HuH-7.5 (cell line): Measurements from ENCODE around the gene ACKR2.

Experiments
- DNase-seq: peaks from one replicate; pipeline ENCODE4 v3.0.0; 2011; ENCODE audit warnings: low spot score

ACKR2 gene, protein sequence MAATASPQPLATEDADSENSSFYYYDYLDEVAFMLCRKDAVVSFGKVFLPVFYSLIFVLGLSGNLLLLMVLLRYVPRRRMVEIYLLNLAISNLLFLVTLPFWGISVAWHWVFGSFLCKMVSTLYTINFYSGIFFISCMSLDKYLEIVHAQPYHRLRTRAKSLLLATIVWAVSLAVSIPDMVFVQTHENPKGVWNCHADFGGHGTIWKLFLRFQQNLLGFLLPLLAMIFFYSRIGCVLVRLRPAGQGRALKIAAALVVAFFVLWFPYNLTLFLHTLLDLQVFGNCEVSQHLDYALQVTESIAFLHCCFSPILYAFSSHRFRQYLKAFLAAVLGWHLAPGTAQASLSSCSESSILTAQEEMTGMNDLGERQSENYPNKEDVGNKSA

DNA sequence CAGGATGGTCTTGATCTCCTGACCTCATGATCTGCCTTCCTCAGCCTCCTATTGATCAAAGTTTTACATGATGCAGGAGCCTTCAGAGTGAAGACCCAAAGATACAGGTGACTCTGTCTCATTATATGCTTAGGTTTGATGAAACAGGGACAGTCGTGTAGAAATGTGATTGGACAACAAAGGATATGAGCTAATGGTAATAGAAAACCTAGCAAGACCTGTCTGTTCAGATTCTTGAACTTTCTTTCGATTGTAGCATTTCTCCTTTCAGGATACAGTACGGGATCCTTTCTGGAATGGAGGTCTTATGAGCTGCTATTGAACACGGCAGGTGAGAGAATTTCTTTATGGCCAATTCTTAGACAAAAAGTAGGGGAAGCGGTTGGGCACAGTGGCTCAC, at the start of gene ACKR2:
Gene ACKR2, plus strand, starts transcription at position 244 of the 400 bp plus-strand sequence. CDS start 55,058 bp downstream, outside the sequence.
- no peak for DNase-seq

DNA sequence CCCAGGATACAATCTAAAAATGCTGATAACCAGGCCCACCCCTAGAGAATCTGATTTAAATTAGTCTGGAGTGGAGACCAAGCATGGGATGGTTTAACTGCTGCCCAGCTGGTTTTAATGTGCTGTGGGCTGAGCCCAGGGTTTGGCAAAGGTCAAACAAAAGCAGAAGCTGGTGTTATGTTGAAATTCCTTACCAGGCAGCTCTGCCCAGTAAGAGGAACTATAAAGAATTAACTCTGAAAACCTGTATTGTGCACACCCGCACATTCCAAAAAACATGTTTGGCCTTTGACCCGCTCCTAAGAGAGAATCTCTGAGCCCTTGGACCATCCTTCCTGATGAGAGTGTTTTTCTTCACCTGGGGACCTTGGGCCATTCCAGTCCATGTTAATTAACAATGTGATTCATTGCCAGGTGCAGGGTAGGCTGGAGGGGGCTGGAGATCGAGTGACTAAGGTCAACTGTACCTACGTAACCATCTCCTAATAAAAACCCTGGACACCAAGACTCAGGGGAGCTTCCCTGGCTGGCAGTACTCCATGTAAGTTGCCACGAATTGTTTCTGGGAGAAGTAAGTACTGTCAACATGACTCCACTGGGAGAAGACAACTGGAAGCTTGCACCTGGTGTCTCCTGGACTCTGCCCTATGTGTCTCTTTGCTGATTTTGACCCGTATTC, 47.1 kb upstream of the ACKR2 start:
- no peak for DNase-seq

DNA sequence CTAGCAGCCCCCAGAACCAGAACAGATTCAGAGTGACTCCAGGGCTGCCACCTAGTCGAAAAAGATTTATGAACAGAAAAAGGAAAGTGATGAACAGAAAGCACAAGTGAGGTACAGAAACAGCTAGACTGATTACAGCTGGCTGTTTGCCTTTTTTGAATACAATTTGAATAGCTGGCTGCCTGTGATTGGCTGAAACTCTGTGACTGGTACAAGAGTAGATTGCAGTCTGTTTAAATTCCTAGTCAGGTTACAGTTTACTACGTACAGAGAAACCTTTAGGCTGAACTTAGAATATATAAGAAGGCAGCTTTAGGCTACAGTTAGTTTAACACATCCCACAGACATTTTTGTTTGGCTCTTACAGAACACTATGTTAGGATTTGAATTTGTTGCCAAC, 46.2 kb upstream of the ACKR2 start:
- DNase-seq: no peak

DNA sequence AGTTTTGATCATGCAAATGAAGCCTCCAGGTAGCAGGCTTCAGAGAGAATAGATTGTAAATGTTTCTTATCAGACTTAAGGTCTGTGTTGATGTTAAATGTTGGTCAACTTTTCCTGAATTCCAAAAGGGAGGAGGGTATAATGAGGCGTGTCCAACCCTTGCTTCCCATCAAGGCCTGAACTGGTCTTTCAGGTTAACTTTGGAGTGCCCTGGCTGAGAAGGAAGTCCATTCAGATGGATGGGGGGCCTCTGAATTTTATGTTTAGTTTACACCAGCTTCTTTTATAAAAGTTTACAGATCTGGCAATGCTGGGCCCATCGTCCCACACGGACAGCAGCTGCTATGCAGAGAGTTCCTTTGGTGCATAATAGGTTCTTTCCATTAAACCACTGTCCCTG, 45.1 kb upstream of the ACKR2 start:
- DNase-seq: no peak

DNA sequence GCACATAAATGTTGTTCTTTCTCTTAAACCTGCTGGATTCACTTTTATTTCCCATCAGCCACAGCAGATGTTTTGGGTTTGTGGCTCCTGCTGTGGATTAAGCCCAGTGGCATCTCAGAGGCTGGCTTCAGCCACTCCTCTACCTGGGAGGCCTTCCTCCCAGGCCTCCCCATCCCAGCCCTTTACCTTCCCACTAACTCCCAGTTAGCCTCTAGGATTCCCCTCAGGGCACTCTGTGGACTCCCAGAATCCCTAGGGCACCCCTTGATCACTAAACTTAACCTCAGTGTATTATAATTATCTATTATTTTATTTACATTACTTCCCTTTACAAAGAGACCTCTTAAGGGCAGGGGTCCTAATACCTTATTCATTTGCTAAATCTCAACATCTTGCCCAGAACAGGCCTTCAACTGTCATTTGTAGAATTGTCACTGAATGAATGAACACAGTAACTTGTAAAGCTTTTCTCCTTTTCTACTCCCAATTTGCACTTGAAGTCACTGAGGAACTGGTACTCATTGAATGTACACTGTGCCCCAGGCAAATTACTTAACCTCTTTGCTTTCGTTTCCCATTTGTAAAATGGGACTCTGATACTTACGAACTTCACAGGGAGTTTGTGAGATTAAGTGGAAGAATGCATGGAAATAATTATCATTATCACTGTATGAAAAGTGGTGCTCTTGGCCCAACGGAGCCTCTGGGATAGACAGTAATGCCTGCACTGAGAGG, 44.5 kb upstream of the ACKR2 start:
- no peak for DNase-seq

DNA sequence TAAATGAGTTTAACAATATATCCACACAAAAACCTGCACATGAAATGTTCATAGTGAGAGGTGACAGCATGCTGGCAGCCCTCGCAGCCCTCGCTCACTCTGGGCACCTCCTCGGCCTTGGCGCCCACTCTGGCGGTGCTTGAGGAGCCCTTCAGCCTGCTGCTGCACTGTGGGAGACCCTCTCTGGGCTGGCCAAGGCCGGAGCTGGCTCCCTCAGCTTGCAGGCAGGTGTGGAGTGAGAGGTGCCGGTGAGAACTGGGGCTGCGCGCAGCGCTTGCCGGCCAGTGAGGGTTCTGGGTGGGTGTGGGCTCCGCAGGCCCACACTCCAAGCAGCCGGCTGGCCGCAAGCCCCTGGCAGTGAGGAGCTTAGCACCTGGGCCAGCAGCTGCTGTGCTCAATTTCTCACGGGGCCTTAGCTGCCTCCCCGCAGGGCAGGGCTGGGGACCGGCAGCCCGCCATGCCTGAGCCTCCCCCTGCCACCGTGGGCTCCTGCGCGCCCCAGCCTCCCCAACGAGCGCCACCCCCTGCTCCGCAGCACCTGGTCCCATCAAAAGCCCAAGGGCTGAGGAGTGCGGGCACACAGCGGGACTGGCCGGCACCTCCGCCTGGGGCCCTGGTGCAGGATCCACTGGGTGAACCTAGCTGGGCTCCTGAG, 39.6 kb upstream of the ACKR2 start:
- DNase-seq: no peak

DNA sequence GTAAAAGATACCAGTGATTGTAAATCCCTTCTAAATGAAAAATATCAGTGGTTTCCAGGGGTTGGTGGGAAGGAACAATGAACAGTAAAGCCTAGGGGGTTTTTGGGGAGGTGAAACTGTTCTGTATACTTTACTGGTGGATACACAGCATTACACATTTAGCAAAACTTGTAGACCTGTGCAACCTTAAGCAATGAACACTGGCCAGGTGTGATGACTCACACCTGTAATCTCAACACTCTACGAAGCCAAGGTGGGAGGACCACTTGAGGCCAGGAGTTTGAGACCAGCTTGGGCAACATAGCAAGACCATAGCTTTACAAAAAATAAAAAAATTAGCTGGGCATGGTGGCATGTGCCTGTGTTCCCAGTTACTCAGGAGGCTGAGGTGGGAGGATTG, 38.0 kb upstream of the ACKR2 start:
- DNase-seq: no peak

DNA sequence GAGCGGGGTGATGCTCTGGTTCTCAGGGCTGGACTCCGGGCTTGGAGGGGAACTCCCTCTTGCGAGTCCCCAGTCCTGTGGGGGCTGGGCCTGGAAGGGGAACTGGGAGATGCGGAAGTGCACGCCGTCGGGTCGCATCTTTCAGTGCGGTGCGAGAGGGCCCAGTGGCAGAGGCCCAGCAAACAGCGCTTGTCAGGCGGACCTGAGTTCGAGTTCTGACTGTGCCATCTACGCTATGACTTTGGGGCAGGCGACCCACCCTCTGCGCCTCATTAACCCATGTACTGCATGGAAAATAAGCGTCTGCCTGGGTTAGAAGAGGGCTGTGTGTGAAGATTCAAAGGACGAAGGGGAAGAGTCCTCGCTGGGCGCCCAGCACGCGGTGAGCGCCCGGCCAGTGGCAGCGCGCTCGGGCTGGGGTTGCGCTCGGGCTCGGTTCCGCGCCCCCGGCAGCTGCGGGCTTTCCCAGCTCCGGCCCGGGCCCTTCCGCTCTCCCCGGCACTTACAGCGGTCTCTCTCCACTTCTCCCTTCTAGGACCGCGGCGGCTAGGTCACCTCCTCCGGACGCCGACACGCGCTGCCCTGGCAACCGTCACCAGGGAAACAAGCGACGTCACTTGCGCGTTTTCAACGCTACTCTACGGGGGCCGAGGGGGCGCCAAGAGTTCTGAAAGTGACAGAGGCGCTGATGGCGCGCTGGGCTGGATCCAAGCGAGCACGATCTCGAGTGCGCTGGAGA, 36.4 kb upstream of the ACKR2 start, which contains the start of gene CCDC13:
Gene CCDC13, minus strand, starts transcription at position 584 of the 739 bp plus-strand sequence. CDS start 14,908 bp downstream, outside the sequence.
- peak; percentile 50 for DNase-seq

DNA sequence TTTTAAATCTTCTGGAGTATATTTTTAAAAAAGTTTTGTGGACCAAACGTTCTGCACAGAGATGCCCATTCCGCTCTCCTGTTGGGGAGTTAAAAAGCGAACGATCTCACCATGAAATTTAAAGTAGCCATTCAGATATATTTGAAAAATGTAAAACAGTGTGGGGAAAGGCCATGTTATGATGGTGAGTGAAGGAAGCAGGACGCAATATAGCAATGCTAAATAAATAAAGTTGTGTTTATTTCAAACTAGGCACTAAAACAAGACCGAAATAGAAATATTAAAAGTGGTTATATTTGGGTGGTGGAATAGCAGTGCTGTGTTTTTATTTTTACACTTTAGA, 35.9 kb upstream of the ACKR2 start:
- DNase-seq: no peak

DNA sequence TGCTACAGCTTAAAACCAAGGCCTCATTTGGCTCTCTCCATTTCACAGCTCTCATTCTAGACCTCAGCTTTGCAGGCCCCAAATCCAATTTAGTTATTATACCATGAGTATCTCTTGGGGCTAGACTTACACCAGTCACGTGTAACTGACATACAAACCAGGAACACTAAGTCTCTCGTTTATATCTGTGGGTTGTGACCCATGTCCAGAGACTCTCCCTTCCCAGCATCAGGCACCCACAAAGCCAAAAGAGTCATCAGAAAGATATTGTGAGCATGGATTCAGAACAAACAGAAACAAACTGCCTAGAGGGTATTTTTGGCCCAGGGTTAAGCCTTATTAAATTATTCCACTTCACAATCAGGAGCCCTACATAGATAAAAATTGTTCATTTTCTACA, 30.6 kb upstream of the ACKR2 start:
- no peak for DNase-seq

DNA sequence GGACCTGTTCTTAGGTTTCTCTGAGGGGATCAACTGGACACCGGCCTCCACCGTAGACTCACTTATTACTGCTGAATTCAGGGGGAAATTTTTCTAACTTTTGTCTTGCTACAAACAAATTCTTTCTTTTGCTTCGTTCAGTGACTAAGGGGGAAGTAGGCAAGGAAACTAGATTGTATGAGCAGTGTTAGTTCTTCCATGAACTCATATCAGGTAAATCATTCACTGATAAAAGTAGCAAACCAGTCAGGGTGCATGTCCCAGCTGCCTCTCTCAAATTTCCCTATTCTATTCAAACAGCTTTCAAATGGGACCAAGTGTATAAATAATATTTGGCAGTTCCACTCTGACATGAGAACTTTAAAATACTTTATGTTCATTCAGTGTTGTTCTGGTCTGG, 28.8 kb upstream of the ACKR2 start:
- DNase-seq: no peak

DNA sequence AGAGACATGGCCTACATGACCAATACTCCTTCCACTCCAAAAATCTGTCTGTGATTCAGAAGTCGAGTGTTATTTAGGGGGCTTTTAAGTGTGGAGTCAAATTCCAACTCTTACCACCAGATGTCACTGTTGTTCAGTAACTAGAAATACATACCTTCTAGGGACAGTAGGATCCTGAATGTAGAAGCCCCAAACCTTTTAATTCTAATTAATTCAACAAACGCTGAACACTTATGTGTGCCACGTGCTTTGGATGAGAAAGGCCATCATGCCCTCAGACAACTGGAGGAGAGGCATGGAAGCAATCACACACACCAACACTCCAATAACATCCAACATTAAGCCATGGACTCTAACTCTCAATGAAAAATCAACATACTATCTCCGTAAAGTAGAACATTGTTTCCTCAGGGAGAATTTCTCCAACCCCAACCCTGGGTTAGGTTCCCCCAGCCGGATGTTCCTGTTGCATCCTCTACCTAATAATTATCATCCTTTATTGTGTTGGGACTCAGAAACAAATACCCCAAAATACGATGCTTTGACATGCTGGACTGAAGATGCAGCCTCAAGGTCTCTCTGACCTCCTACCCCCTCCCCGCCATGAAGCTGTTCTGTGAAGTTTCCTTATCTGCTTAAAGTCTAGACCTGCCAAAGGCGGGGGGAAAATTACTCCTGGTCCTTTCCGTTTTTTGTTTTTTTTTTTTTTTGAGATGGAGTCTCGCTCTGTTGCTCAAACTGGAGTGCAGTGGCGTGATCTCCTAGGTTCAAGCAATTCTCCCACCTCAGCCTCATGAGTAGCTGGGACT, 28.1 kb upstream of the ACKR2 start:
- DNase-seq: peak; percentile 70

DNA sequence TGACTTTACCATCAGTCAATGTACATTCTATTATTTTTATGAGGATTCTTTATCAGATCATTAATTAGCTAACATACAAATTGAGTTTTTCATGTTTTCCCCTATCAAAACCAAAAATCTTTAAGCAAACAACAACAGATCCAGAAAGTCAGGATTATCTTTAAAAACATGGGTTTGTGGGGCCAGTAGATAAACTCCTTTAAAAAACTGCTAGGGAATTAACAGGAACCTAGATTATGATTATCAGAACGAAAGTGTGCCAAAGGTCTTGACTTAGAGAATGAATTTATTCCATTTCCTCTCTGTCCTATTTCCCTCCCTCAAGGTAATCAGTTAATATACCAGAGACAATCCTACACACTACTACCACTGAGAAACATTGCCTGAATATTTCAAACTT, 23.0 kb upstream of the ACKR2 start:
- DNase-seq: no peak

DNA sequence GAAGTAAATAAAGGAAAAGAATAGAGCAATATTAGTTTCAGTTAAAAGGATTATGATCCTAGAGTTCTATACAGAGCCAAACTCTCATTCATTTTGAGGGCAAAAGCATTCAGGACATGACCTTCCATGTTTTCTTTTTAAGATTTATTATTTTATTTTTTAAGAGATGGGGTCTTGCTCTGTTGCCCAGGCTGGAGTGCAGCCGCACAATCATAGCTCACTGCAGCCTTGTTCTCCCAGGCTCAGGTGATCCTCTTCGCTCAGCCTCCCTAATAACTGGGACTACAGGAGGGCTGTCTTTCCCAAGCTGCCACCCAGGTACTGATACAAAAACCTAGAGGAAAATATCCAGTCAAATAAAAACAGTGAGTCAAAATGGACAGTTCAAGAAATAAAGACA, 22.6 kb upstream of the ACKR2 start:
- DNase-seq: no peak

DNA sequence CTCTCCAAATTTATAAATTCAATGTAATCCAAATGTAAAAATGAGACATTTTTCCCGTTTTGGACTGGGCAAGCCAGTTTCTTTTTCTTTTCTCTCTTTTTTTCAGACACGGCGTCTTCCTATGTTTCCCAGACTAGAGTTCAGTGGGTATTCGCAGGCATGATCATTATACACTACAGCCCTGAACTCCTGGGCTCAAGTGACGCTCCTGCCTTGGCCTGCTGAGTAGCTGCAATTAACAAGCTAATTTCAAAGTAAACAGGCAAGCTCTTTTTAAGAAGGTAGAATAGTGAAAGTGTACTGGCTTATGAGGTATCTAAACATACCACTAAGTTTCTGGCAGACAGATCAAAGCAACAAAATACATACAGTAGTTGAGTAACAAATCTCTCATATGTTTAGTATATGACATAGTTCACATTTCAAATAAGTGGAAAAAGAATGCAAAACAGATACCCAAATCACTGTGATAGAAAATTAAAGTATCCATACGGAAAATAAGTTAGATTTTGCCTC, 18.5 kb upstream of the ACKR2 start:
- no peak for DNase-seq

DNA sequence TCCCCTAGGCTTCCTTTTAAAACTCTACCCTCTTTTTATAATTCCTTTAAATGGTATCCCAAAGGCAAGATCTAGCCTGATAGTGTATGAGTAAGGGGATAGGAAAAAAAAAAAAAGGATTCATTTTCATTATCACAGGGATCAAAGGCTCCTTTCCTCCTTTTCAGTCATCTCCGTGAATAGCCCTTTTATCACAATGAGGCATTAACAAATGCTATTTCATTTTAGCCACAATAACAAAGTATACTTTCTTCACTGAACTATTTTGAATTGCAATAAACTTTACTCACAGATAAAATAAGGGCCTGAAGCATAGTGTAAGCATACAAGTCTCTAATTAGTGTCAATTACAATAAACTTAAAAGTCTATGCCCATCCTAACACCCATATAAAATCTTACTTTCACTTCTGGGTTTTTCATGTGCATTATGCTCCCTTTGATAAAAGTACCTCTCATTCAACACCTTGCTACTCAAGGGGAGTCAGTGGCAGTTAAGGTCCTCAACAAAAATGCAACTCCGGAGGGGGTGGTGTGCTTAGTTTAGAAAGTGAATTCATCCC, 13.5 kb upstream of the ACKR2 start:
- no peak for DNase-seq

DNA sequence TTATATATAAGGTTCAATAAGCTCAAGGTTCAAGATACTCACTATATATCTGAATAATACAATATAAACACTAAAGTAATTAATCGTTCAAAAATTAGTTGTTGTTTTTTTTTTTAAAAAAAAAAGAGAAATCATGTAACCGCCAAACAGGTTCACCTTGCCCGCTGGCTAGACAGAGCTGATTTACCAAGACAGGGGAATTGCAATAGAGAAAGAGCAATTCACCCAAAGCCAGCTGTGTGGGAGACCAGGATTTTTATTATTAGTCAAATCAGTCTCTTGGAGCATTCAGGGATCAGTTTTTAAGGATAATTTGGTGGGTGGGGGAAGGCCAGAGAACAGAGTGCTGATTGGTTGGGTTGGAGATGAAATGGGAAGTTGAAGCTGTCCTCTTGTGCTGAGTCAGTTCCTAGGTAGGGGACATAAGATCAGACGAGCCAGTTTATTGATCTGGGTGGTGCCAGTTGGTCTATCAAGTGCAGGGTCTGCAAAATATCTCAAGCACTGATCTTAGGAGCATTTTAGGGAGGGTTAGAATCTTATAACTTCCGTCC, 12.8 kb upstream of the ACKR2 start:
- DNase-seq: no peak

DNA sequence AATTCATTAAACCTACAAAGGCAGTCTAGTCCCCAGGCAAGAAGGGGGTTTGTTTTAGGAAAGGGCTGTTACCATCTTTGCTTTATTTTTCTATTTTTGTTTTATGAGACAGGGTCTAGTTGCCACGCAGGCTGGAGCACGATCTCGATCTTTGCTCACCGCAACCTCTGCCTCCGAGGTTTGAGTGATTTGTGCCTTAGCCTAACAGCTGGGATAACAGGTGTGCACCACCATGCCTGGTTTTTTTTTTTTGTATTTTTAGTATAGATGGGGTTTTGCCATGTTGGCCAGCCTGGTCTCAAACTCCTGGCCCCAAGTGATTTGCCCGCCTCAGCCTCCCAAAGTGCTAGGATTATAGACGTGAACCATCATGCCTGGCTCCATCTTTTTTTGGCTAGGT, 9.9 kb upstream of the ACKR2 start:
- DNase-seq: no peak

DNA sequence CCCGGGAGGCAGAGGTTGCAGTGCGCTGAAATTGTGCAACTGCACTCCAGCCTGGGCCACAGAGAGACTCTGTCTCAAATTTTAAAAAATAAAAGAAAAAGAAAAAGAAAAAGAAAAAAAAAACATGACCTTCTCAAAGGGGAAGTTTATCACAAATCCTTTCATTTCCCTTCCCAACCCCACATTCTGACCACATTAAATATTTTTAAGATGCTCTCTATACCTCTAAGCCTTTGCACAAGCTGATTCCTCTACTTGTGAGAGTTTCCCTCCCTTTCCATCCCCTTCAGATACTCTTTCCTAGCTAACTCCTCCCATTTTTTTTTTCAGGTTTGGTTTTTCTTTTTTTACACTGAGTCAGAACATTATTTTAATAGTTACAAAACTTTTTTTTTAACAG, 9.0 kb upstream of the ACKR2 start:
- no peak for DNase-seq

DNA sequence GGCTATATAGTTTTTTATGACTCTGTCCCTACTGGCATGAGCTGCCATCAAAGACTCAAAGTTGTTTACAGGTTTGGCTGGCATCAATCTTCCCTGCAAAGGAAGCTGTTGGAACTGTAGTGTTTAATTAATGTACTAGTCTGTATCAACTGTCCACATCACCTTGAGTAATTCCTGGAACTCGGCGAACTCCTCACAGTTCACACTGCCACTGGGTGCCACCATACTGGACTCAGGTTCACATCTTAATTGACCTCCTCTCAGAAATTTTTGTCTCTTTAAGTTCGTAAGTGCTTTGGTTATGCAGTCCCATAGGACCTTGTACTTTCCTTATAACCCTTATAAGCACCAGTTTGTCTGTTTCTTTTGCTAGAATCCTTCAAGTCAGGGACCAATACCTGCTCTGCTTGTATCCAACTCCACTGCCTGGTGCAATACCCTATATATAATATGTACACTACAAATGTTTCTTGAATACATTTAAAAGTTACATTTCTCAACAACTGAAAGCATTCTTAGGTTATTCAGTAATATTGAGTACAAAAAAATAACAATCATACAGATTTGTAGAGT, 8.1 kb upstream of the ACKR2 start:
- DNase-seq: no peak
